NCI-H128 (cell line): Measurements from ENCODE around the gene RPL13.

Experiments used
- DNase-seq: peaks from one replicate; lab custom pipeline; 2025; ENCODE audit not compliant: unreplicated experiment; lab: John Stamatoyannopoulos, UW

The RPL13 gene

GRCh38 chr16:89560378-89561141 lies at the start of gene RPL13:
Gene RPL13, plus strand, starts transcription at chr16:89560682. Its CDS starts 278 bp downstream, at chr16:89560960.
- DNase-seq, result peak; percentile 77

DNA sequence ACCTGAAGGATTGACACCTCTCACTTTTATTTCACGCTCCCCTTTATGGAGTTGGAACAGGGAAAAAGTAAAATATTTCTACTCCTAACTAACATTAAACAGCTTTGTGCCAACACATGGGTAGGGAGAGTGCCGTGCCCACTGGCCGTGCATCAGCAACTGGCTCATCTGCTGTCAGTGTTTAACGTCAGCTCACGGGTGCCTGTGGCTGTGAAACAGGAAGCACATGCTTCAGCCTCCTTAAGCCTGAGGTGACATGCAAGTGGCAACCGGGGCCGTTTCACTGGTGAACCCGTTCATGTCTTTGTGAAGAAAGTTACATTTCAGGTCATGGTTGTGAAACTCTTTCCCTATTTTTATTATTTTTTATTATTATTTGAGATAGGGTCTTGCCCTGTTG lies 49.1 kb upstream of the RPL13 start:
- no peak for DNase-seq

DNA sequence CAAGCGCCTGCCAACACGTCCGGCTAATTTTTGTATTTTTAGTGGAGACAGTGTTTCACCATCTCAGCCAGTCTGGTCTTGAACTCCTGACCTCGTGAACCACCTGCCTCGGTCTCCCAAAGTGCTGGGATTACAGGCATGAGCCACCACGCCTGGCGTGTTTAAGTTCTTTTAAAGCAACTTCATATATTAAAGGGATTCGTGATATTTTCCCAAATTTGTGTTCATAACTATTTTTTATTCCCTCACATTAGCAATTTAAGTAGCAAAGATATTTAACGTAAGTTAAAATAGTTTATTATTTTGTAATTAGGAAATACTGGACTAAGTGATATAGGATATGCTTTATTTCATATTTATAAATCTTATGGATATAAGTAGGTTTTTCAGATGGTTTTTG lies 48.0 kb upstream of the RPL13 start:
- DNase-seq, result no peak

DNA sequence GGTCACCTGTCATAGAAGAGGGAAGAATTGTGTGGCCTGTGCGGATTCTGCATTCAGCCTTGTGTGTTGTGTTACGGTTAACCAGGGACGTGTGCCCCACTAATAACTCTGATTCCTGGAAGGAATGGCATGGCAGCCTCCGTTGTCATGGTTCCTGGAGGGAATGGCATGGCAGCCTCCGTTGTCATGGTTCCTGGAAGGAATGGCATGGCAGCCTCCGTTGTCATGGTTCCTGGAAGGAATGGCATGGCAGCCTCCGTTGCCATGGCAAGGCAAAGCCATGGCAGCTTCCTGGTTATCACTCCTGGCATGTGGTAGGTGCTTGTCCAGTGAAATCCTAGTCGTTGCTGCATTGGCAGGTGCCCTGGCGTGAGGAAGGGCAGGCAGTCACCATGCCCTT lies 43.4 kb upstream of the RPL13 start:
- no peak for DNase-seq

DNA sequence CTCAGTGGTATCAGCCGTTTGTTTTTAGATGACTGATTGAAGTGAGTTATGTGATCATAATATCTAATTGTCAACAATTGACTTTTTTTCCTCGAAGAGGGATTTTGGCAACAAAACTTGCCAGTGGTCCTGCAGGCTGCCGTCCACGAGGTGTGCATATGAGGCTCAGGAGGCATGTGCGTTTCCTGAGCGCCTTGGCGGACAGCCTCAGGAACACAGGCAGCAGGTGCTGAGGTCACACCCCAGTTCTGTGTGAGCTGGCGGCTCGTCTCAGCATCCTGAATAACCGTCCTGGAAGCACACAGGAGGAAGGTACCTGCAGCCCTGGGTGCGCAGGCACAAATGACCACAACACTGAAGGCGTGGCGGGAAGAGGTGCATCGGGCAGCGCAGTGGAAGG lies 40.6 kb upstream of the RPL13 start:
- no peak for DNase-seq

DNA sequence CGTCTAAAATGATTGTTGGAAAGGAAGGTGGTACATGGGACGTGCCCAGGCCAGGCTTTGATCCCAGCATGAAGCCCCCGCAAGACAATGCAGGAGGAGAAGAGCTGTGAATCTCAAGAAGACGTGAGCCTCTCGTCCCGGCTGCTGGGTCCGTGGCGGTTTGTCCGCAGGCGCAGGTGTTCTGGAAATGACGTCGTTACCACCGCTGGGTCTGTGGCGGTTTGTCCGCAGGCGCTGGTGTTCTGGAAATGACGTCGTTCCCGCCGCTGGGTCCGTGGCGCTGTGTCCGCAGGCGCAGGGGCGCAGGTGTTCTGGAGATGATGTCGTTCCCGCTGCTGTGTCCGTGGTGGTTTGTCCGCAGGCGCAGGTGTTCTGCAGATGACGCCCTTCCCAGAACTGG lies 38.2 kb upstream of the RPL13 start:
- no peak for DNase-seq

DNA sequence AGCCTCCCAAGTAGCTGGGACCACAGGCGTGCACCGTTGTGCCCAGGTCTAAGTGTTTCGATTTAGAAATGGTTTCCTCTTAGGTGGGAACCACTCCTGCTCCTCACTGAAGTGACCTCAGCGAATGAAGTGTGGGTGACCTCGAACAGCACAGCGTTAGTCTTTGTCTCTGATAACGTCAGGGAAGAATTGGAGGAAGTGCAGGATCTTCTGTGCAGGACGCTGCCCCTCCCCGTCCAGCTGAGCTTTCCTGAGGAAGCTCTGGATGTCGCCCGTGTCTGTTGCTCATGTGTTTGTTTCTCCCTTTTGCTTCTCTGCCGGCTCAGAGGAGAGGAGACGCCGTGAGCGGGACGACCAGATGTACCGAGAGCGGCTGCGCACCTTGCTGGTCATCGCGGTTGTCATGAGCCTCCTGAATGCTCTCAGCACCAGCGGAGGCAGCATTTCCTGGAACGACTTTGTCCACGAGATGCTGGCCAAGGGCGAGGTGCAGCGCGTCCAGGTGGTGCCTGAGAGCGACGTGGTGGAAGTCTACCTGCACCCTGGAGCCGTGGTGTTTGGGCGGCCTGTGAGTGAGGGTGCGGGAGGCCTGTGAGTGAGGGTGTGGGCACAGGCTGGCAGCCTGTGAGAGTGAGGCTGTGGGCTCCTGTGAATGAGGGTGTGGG lies 36.7 kb upstream of the RPL13 start:
- DNase-seq, result no peak

DNA sequence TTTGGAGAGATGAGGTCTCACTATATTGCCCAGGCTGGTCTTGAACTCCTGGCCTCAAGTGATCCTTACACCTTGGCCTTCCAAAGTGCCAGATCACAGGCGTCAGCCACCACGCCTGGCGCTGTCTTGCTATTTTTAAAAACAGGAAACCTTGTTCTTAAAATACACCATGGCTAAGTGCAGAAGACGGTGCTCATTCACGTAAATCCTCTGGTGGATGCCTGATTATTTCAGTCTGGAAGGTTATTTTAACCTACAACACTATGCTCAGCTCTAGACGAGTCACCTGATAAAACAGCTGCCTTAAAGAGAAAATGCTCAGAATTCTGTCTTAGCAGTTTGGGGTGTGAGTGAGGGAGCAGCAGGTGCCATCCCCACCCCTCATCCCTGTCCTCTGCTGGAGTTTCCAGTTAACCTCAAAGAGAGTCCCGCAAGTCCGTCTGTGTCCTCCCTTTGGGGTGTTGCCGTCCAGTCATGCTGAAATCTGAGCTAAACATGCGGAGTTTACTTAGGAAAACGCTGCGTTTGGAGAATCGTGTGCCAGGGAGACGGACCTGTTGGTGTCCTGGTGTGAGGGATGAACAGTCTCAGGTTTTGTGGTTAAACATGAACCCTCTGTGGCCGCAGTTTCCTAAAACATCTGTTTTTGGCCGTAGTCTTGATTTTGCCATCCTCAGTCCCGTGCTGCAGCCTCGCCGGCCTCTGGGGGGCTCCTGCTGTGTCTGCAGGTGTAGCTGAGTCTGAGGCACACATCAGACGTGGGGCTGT lies 35.2 kb upstream of the RPL13 start:
- DNase-seq, result no peak

- no peak for DNase-seq
These were observed 31.4 kb upstream of the RPL13 start for GRCh38 chr16:89529097-89529496.

DNA sequence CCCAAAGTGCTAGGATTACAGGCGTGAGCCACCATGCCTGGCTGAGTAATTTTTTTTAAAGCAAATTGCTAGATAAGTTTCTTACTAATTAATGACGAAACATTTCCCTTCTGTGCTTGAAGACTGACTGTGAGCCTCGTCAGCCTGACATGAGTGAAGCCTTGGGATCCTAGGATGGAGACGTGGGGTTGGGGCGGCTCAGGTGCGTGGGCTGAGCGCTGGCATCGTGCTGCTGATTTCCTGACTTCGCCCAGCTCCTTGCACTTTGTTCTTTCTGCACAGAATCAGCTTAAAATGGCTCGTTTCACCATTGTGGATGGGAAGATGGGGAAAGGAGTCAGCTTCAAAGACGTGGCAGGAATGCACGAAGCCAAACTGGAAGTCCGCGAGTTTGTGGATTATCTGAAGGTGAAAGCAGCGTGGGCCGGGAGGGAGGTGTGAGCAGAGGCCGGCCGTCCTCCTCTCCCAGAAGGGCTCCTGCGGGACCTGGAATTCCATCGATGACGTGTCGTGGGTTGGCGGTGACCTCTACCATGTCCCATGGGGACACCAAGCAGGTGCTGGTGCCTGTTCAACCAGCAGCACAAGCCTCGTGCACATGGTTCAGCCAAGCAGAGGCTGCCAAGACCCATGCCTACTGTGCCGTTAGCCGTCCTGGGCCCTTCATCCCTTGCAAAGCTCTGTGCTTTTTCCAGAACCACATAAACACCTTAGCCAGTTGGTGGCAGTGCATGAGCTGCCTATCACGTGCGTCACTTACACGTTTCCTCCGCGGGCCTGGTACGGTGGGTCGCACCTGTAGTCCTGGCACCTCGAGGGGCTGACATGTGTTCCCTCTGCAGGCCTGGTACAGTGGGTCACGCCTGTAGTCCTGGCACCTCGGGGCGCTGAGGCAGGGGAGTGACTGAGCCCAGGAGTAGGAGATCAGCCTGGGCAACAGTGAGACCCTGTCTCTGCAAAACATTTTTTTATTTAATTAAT lies 29.8 kb upstream of the RPL13 start:
- no peak for DNase-seq

DNA sequence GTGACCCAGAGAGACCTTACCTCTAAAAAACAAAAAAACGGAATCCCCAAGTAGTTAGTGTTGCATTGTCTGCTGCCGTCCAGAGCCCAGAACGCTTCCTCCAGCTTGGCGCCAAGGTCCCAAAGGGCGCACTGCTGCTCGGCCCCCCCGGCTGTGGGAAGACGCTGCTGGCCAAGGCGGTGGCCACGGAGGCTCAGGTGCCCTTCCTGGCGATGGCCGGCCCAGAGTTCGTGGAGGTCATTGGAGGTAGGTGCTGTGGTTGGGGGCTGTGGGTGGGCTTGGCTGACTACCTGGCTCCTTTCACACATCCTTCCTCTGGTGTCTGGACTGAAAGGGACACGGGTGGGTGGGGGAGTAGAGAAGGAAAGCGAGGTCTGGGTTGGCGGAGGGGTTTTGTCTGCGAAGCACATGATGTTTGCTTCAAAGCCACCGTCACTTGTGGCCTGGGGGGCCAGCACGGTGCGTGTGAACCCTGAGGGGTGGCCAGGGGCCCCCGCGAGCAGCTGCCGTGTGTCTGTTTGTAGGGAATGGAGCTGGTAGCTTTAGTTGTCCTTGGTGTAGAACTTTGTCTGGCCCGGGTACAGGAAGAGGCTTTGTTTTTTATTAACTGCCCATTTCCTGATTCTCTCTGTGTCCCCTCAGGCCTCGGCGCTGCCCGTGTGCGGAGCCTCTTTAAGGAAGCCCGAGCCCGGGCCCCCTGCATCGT lies 28.5 kb upstream of the RPL13 start:
- DNase-seq, result no peak

DNA sequence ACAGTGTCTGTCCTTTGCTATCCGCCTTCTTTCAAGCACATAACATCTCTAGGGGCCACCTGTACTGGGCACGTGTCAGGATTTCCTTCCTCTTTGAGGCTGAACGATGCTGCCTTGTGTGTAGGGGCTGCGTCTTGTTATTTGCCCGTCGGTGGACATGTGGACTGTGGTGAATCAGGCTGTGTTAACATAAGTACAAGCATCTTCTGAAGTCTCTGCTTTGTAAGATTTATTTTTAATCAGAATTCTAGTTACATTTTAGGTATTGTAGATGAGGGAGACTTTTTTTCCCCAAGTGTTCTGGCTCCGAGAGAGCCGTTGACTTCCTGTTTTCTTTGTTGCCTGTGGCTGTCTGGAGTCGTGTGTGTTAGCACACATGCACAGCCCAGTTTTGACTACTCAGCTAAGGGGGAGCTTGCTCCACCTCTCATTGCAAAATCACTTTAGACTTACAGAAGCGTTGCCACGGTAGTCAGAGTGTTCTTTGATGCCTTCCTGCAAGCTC lies 26.2 kb upstream of the RPL13 start:
- DNase-seq, result no peak

DNA sequence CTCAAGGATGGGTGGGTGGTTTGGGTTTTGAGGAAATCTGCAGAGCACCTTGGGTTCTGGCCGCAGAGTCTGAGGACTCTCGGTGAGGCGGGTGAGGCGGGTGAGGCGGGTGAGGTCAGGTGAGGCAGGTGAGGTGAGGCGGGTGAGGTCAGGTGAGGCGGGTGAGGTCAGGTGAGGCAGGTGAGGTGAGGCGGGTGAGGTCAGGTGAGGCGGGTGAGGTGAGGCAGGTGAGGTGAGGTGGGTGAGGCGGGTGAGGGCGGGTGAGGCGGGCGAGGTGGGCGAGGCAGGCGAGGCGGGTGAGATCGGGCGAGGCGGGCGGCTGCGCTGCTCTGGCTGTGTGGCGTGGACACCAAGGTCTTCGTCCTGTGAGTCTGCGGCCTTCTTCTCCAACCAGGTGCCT lies 24.1 kb upstream of the RPL13 start:
- no peak for DNase-seq

DNA sequence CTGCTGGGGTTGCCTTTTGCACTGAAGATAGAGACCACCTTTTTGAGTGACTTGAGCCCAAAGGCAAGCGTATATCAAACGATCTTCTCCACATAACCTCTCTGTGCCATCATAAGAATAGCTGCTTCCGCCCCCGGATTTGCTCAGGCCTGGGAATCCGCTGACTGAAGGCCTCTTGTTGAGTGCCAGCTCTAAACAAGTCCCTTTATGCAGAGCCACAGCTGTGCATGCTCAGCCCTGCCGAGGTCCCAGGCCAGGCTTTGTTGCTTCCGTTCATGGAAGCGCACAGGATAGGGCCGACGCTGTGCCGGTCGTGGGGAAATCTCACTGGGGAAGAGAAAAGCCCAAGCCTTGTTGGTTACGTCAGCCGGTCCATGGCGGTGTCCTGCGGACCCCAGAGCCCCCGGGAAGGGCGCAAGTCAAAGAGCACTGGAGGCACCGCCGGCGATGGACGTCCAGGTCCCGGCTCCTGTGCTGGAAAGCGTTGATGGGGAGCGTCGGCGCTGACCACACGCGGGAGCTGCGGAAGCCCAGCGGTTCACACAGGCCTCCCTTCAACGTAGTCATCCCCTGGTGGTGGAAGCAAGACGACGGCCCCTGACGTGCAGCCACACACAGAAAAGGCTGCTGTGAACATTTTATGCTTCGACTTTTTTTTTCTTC lies 23.5 kb upstream of the RPL13 start:
- DNase-seq, result no peak

GRCh38 chr16:89537549-89537925 lies 22.9 kb upstream of the RPL13 start:
- no peak for DNase-seq

- no peak for DNase-seq
These were observed 22.2 kb upstream of the RPL13 start for GRCh38 chr16:89538286-89538685.

DNA sequence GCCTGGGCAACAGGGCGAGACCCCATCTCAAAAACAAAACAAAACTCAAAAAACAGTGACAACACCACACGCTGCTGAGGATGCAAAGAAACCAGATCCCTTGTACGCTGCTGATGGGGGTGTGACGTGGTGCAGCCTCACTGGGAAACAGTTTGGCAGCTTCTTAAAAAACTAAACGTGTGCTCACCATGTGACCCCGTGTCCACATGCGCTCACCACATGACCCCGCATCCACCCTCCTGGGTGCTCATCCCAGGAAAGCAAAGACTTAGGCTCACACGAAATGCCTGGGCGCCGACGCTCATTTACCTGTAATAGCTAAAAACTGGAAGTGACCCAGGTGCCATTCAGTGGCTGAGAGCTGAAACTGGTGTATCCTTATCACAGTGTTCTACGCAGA lies 19.9 kb upstream of the RPL13 start:
- no peak for DNase-seq

- DNase-seq, result no peak
These were observed 18.7 kb upstream of the RPL13 start for GRCh38 chr16:89541792-89542191.

- DNase-seq, result no peak
These were observed 16.4 kb upstream of the RPL13 start for GRCh38 chr16:89544113-89544512.

DNA sequence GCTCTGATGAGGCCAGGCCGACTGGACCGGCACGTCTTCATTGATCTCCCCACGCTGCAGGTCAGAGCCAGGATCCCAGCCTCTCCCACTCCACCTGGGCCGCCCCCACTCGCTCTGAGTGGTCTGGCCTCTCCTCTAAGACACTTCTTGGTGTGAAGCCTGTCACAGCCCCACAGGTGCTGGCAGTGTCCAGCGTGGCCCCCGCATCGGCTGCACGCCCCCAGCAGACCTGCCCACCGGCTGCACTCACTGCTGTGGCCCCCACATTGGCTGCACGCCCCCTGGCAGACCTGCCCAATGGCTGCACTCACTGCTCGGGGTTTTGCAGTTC lies 15.8 kb upstream of the RPL13 start:
- DNase-seq, result no peak
